Spleen (tissue), 11 donors: ENCODE measurements around the gene SEC31B. TPM values are rescaled to one million over a fixed set of nuclear protein-coding genes. Genes with fewer than 3 reads are reported as not detected.

Source experiments
- DNase-seq: peaks from one replicate; pipeline ENCODE4 v3.0.0-alpha.2; 2020
- H3K27ac ChIP-seq, 8 donors: fragments of 200-600 bp; sonication (generic) in 7 of 8; 1 replicate in 4 of 8; 2 replicates in 4 of 8; pipeline versions ENCODE4 v1.5.0 to v1.8.0; 2016 to 2021; ENCODE audit warnings: inconsistent platforms in 4 of 8, mild to moderate bottlenecking in 4 of 8, moderate library complexity in 1 of 8
- H3K27me3 ChIP-seq, 7 donors: fragments of 200-600 bp; sonication (generic) in 6 of 7; replicated peaks in 1 of 7; 1 replicate in 4 of 7; 2 replicates in 3 of 7; pipeline versions ENCODE4 v1.5.0 to v1.8.0; 2016 to 2021; ENCODE audit warnings: inconsistent platforms in 3 of 7, mild to moderate bottlenecking in 1 of 7
- H3K36me3 ChIP-seq, 6 donors: fragments of 200-600 bp; sonication (generic) in 5 of 6; 1 replicate in 4 of 6; 2 replicates in 2 of 6; pipeline versions ENCODE4 v1.5.0 to v1.8.0; 2016 to 2021; ENCODE audit warnings: inconsistent platforms in 2 of 6
- H3K4me1 ChIP-seq, 6 donors: fragments of 200-600 bp; sonication (generic) in 5 of 6; 1 replicate in 3 of 6; 2 replicates in 3 of 6; pipeline versions ENCODE4 v1.5.0 to v1.8.0; 2016 to 2021; ENCODE audit warnings: inconsistent platforms in 3 of 6
- H3K4me3 ChIP-seq, 8 donors: fragments of 200-600 bp; sonication (generic) in 7 of 8; 1 replicate in 4 of 8; 2 replicates in 4 of 8; pipeline versions ENCODE4 v1.5.0 to v1.8.0; 2016 to 2021; ENCODE audit warnings: inconsistent platforms in 4 of 8, mild to moderate bottlenecking in 4 of 8, moderate library complexity in 2 of 8
- H3K9me3 ChIP-seq, 8 donors: fragments of 200-600 bp; sonication (generic) in 7 of 8; 1 replicate in 4 of 8; 2 replicates in 4 of 8; pipeline versions ENCODE4 v1.5.0 to v1.8.0; 2016 to 2021; ENCODE audit warnings: inconsistent platforms in 4 of 8
- CTCF ChIP-seq, 11 experiments: fragments of 200-600 bp in 7 of 11; fragments of 450-650 bp in 4 of 11; sonication (generic) in 4 of 11; IDR thresholded peaks in 8 of 11; conservative IDR thresholded peaks in 3 of 11; 1 replicate in 7 of 11; 2 replicates in 4 of 11; pipeline versions ENCODE4 v1.4.0 to v1.8.0; 2016 to 2021; ENCODE audit warnings: antibody characterized with exemption in 11 of 11, inconsistent platforms in 4 of 11, mild to moderate bottlenecking in 1 of 11
- POLR2A ChIP-seq, 3 donors: fragments of 450-650 bp; IDR thresholded peaks; one replicate each; pipeline ENCODE4 v1.5.1; 2017; ENCODE audit warnings: antibody characterized with exemption in 3 of 3, mild to moderate bottlenecking in 1 of 3
- POLR2AphosphoS5 ChIP-seq, 3 donors: sonication (generic); formaldehyde crosslinking; IDR thresholded peaks; one replicate each; pipeline ENCODE4 v1.5.1; 2017; ENCODE audit warnings: antibody characterized with exemption in 3 of 3
- WGBS, 5 donors: extraction: QIAGEN DNeasy Blood & Tissue Kit in 3 of 5; methylation state at CpG; one replicate each; pipeline versions ENCODE4 v1.1.5 to v1.1.7; 2013 to 2018; 5-methylcytosine and 5-hydroxymethylcytosine counted together
- intact Hi-C: fragments of 100-400 bp; cut with DNase I; formaldehyde crosslinking; loops from one replicate; pipeline ENCODE4 v1.15.0; 2023; ENCODE audit warnings: low total_unique reads
- polyA plus RNA-seq, 3 donors: library from polyadenylated mRNA; stranded (reverse); fragments of 200-250 nt; gene quantifications; one replicate each; pipeline ENCODE4 v1.2.1, GENCODE V29; 2013
- total RNA-seq, 7 donors: library from RNA; depleted of rRNA in 3 of 7; stranded (reverse); fragments of >200 nt in 3 of 7; fragmentation: NEBNext Ultra II Directional in 4 of 7; extraction: Animal tissue kit (Norgen Biotek cat#: 25700) in 4 of 7; gene quantifications; one replicate each; pipeline versions ENCODE4 v1.1.0 to v1.2.1, GENCODE V29; 2016 to 2021
- donor health status: healthy with polysubstance abuse.
- donor health status: DM: no; HTN: no; CAD: no; lungs with moderate emphysema.
- donor health status: DM: no; HTN: no; CAD: no.
- donor health status: Bipolar disorder and iron deficiency.
- donor health status: healthy.
- donor health status: DM: no; HTN: no; CAD: no.
- donor health status: DM: yes; HTN: yes; CAD: no.

Gene SEC31B
- total and polyA plus RNA-seq, 10 donors: 12.0 to 30.7 (median 20.2) TPM

GRCh38 chr10:100468322-100468721 is 51.3 kb downstream of the SEC31B start:
- Histone ChIP-seq H3K27ac (no peak overlapping the region), H3K4me1 (no peaks in the 10 kb centered on the region), H3K27me3 (peaks cover 0 to 13% (median 0%) of the 10 kb centered on the region in 7 donors), H3K9me3 (no peaks in the 10 kb centered on the region), H3K36me3 (no peaks in the 10 kb centered on the region), H3K4me3 (no peak overlapping the region)
- intact Hi-C loops: no loop called here
- no peak for DNase-seq
- 65 to 75% (median 68%) methylated on average over 5 of the region's 5 CpGs for WGBS, 5 donors
- no peak for TF ChIP-seq CTCF (IDR thresholded peaks at IDR 0.05 in 8 of 11, conservative IDR thresholded peaks at IDR 0.05 in 3 of 11)
- no peak for TF ChIP-seq POLR2A (IDR thresholded peaks at IDR 0.05)
- no peak for TF ChIP-seq POLR2AphosphoS5 (IDR thresholded peaks at IDR 0.05)

- Histone ChIP-seq H3K27ac (no peak within 1 kb of the TSS), H3K4me3 (no peak within 1 kb of the TSS), H3K9me3 (peaks cover 0 to 4% (median 0%) of the 10 kb centered on the region in 8 donors), H3K4me1 (no peaks in the 10 kb centered on the region), H3K27me3 (peaks cover 0 to 7% (median 0%) of the 10 kb centered on the region in 7 donors), H3K36me3 (no peaks in the 10 kb centered on the region)
- intact Hi-C loops: no loop called here
- 52 to 63% (median 60%) methylated on average over 4 of the region's 4 CpGs for WGBS, 5 donors
- DNase-seq: no peak
- no peak for TF ChIP-seq POLR2AphosphoS5 (IDR thresholded peaks at IDR 0.05)
Measured at GRCh38 chr10:100462709-100463108, 57.0 kb downstream of the SEC31B start, which contains the start of gene WNT8B. WNT8B (plus strand) TSS chr10:100463009; CDS start chr10:100463169, 160 bp downstream.

GRCh38 chr10:100448951-100449350 is 70.7 kb downstream of the SEC31B start:
- TF ChIP-seq POLR2A (IDR thresholded peaks at IDR 0.05): no peak
- TF ChIP-seq CTCF (IDR thresholded peaks at IDR 0.05 in 8 of 11, conservative IDR thresholded peaks at IDR 0.05 in 3 of 11): no peak
- no peak for TF ChIP-seq POLR2AphosphoS5 (IDR thresholded peaks at IDR 0.05)
- H3K27ac ChIP-seq: peak overlapping the region in 1 of 8 donors; percentile 27
- H3K4me1 ChIP-seq: no peaks in the 10 kb centered on the region
- no peak overlapping the region for H3K4me3 ChIP-seq
- H3K27me3 ChIP-seq: peaks cover 0 to 28% (median 0%) of the 10 kb centered on the region in 7 donors
- DNase-seq: no peak
- WGBS, 5 donors: 65 to 69% (median 68%) methylated on average over 4 of the region's 4 CpGs
- no peaks in the 10 kb centered on the region for H3K36me3 ChIP-seq
- intact Hi-C loops: no loop called here
- H3K9me3 ChIP-seq: peaks cover 0 to 7% (median 2%) of the 10 kb centered on the region in 8 donors

GRCh38 chr10:100447663-100448062 is 72.0 kb downstream of the SEC31B start:
- H3K9me3 ChIP-seq: peaks cover 0 to 7% (median 2%) of the 10 kb centered on the region in 8 donors
- peaks cover 0 to 21% (median 0%) of the 10 kb centered on the region in 7 donors for H3K27me3 ChIP-seq
- no peak overlapping the region for H3K27ac ChIP-seq
- H3K4me1 ChIP-seq: no peaks in the 10 kb centered on the region
- no peak for TF ChIP-seq CTCF (IDR thresholded peaks at IDR 0.05 in 8 of 11, conservative IDR thresholded peaks at IDR 0.05 in 3 of 11)
- TF ChIP-seq POLR2AphosphoS5 (IDR thresholded peaks at IDR 0.05): no peak
- TF ChIP-seq POLR2A (IDR thresholded peaks at IDR 0.05): no peak
- WGBS, 5 donors: 71 to 88% (median 83%) methylated on average over 1 of the region's 1 CpG
- no peak overlapping the region for H3K4me3 ChIP-seq
- intact Hi-C loops: no loop called here
- DNase-seq: no peak
- H3K36me3 ChIP-seq: no peaks in the 10 kb centered on the region
